Measurements from ENCODE around the gene RSBN1.

Gene RSBN1

DNA sequence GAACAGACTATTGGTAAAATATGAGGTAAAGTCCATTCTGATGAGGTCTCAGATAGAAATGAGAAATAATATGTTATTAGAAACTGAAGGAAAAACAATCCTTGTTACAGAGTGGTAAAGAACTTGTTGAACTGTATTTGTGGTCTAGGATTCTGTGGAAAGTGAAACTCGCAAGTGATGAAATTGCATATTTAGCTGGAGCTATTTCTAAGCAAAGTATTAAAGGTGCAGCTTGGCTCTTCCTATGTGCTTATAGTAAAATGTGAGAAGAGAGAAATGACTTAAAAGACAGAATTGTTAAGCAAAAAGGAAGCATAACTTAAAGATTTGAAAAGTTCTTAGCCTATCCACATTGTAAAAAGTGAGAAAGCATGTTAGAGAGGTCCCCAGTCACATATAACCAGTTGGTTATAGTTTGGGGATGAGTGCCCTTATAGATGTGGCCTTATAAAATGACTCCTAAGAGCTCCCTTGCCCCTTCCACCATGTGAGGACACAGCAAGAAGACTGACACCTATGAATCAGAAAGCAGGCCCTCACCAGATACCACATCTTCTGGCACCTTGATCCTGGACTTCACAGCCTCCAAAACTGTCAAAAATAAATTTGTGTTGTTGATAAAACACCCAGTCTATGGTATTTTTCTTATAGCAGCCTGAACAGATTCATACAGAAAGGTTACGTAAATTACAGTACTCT is 77.8 kb downstream of the RSBN1 start (continued):
- TF ChIP-seq, protein P1, sequence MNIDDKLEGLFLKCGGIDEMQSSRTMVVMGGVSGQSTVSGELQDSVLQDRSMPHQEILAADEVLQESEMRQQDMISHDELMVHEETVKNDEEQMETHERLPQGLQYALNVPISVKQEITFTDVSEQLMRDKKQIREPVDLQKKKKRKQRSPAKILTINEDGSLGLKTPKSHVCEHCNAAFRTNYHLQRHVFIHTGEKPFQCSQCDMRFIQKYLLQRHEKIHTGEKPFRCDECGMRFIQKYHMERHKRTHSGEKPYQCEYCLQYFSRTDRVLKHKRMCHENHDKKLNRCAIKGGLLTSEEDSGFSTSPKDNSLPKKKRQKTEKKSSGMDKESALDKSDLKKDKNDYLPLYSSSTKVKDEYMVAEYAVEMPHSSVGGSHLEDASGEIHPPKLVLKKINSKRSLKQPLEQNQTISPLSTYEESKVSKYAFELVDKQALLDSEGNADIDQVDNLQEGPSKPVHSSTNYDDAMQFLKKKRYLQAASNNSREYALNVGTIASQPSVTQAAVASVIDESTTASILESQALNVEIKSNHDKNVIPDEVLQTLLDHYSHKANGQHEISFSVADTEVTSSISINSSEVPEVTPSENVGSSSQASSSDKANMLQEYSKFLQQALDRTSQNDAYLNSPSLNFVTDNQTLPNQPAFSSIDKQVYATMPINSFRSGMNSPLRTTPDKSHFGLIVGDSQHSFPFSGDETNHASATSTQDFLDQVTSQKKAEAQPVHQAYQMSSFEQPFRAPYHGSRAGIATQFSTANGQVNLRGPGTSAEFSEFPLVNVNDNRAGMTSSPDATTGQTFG (tag by site-specific recombination; IDR thresholded peaks at IDR 0.05; ENCODE audit: borderline replicate concordance): no peak
- TF ChIP-seq ZNF837 (tag by site-specific recombination; IDR thresholded peaks at IDR 0.05): no peak

DNA sequence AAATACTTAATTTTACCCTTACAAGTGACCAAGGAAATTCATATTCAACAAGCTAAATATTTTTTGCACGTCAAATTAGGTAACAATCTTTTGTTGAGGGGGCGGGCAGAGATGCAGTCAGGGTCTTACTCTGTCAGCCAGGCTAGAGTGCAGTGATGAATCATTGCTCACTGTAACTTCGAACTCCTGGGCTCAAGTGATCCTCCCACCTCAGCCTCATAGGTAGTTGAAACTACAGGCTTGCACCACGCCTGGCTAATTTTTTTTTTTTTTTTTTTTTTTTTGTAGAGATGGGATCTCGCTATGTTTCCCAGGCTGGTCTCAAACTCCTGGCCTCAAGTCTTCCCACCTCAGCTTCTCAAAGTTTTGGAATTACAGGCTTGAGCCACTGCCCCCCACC is 79.5 kb downstream of the RSBN1 start:
- Histone ChIP-seq H3K27ac (ENCODE audit: extremely low read depth, low read depth, low read length) (no peak overlapping the region), H3K9me3 (ENCODE audit: control insufficient read depth, insufficient read depth, low read depth, low read length) (no peaks in the 10 kb centered on the region), H3K4me3 (ENCODE audit: low read depth, low read length) (no peak overlapping the region), H3K4me1 (ENCODE audit: control insufficient read depth, insufficient read depth, low read length) (no peaks in the 10 kb centered on the region), H3K36me3 (ENCODE audit: control insufficient read depth in 2 of 2, insufficient read depth in 1 of 2, low read length in 2 of 2) (peaks cover 11 to 46% of the 10 kb centered on the region in 2 experiments)
- no peak for TF ChIP-seq SP2 (tag by site-specific recombination; IDR thresholded peaks at IDR 0.05)
- TF ChIP-seq, protein P2, sequence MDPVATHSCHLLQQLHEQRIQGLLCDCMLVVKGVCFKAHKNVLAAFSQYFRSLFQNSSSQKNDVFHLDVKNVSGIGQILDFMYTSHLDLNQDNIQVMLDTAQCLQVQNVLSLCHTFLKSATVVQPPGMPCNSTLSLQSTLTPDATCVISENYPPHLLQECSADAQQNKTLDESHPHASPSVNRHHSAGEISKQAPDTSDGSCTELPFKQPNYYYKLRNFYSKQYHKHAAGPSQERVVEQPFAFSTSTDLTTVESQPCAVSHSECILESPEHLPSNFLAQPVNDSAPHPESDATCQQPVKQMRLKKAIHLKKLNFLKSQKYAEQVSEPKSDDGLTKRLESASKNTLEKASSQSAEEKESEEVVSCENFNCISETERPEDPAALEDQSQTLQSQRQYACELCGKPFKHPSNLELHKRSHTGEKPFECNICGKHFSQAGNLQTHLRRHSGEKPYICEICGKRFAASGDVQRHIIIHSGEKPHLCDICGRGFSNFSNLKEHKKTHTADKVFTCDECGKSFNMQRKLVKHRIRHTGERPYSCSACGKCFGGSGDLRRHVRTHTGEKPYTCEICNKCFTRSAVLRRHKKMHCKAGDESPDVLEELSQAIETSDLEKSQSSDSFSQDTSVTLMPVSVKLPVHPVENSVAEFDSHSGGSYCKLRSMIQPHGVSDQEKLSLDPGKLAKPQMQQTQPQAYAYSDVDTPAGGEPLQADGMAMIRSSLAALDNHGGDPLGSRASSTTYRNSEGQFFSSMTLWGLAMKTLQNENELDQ (tag by site-specific recombination; IDR thresholded peaks at IDR 0.05; ENCODE audit: low read depth): no peak
- TF ChIP-seq ZNF433 (tag by site-specific recombination; IDR thresholded peaks at IDR 0.05; ENCODE audit: low read depth): no peak
- no peak for TF ChIP-seq ZNF391 (tag by site-specific recombination; IDR thresholded peaks at IDR 0.05; ENCODE audit: borderline replicate concordance, low read depth)
- TF ChIP-seq ZNF626 (tag by site-specific recombination; IDR thresholded peaks at IDR 0.05): no peak
- TF ChIP-seq ZNF311 (tag by site-specific recombination; IDR thresholded peaks at IDR 0.05; ENCODE audit: borderline replicate concordance): no peak
- TF ChIP-seq GLI4 (tag by site-specific recombination; IDR thresholded peaks at IDR 0.05): no peak
- no peak for TF ChIP-seq ZNF776 (tag by site-specific recombination; IDR thresholded peaks at IDR 0.05; ENCODE audit: borderline replicate concordance)
- TF ChIP-seq SCRT1 (tag by site-specific recombination; IDR thresholded peaks at IDR 0.05; ENCODE audit: borderline replicate concordance): no peak
- no peak for TF ChIP-seq ZSCAN30 (tag by site-specific recombination; IDR thresholded peaks at IDR 0.05)
- POLR2A ChIA-PET: no interaction called here
- CTCF ChIA-PET: interaction anchor here (0.6 kb wide), 1 partner anchor 16 kb away, joined by 3 read pairs; no protein-coding TSS in a partner anchor

DNA sequence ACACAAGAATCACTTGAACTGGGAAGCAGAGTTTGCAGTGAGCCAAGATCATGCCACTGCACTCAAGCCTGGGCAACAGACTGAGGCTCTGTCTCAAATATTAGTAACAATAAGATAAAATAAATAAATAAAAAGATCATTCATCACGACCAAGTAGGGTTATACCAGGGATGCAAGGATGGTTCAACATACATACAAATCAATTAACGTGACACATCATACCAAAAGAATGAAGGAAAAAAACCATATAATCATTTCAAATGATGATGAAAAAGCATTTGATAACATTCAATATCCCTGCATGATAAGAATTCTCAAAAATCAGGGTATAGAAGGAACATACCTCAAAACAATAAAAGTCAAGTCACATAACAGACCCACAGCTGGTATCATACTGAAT is 91.3 kb downstream of the RSBN1 start:
- Histone ChIP-seq H3K4me1 (ENCODE audit: control insufficient read depth, insufficient read depth, low read length) (no peaks in the 10 kb centered on the region), H3K36me3 (ENCODE audit: control insufficient read depth in 2 of 2, insufficient read depth in 1 of 2, low read length in 2 of 2) (peaks cover 12 to 67% of the 10 kb centered on the region in 2 experiments; a peak in 2 of 3 replicates), H3K27ac (ENCODE audit: extremely low read depth, low read depth, low read length) (no peak overlapping the region), H3K4me3 (ENCODE audit: low read depth, low read length) (no peak overlapping the region), H3K9me3 (ENCODE audit: control insufficient read depth, insufficient read depth, low read depth, low read length) (no peaks in the 10 kb centered on the region)
- CTCF ChIA-PET: no interaction called here
- POLR2A ChIA-PET: no interaction called here
- TF ChIP-seq ZNF202 (tag by site-specific recombination; IDR thresholded peaks at IDR 0.05; ENCODE audit: borderline replicate concordance) (no peak), ZNF19 (tag by site-specific recombination; IDR thresholded peaks at IDR 0.05; ENCODE audit: low read depth) (no peak), TCF7L2 (IDR thresholded peaks at IDR 0.05; ENCODE audit: borderline replicate concordance, low read depth, low read length) (no peak), ZNF654 (tag by site-specific recombination; IDR thresholded peaks at IDR 0.05; ENCODE audit: low read depth) (no peak), ZNF423 (tag by site-specific recombination; IDR thresholded peaks at IDR 0.05) (no peak), ZNF658 (tag by site-specific recombination; IDR thresholded peaks at IDR 0.05) (no peak), ZXDB (tag by site-specific recombination; IDR thresholded peaks at IDR 0.05) (no peak), ZNF221 (tag by site-specific recombination; IDR thresholded peaks at IDR 0.05; ENCODE audit: borderline replicate concordance) (no peak), WT1 (tag by site-specific recombination; IDR thresholded peaks at IDR 0.05) (no peak), TRIM28 (IDR thresholded peaks at IDR 0.05; ENCODE audit: borderline replicate concordance, low read length) (no peak)
- TF ChIP-seq, protein P3, sequence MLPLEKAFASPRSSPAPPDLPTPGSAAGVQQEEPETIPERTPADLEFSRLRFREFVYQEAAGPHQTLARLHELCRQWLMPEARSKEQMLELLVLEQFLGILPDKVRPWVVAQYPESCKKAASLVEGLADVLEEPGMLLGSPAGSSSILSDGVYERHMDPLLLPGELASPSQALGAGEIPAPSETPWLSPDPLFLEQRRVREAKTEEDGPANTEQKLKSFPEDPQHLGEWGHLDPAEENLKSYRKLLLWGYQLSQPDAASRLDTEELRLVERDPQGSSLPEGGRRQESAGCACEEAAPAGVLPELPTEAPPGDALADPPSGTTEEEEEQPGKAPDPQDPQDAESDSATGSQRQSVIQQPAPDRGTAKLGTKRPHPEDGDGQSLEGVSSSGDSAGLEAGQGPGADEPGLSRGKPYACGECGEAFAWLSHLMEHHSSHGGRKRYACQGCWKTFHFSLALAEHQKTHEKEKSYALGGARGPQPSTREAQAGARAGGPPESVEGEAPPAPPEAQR (tag by site-specific recombination; IDR thresholded peaks at IDR 0.05): no peak
- TF ChIP-seq, protein P4, sequence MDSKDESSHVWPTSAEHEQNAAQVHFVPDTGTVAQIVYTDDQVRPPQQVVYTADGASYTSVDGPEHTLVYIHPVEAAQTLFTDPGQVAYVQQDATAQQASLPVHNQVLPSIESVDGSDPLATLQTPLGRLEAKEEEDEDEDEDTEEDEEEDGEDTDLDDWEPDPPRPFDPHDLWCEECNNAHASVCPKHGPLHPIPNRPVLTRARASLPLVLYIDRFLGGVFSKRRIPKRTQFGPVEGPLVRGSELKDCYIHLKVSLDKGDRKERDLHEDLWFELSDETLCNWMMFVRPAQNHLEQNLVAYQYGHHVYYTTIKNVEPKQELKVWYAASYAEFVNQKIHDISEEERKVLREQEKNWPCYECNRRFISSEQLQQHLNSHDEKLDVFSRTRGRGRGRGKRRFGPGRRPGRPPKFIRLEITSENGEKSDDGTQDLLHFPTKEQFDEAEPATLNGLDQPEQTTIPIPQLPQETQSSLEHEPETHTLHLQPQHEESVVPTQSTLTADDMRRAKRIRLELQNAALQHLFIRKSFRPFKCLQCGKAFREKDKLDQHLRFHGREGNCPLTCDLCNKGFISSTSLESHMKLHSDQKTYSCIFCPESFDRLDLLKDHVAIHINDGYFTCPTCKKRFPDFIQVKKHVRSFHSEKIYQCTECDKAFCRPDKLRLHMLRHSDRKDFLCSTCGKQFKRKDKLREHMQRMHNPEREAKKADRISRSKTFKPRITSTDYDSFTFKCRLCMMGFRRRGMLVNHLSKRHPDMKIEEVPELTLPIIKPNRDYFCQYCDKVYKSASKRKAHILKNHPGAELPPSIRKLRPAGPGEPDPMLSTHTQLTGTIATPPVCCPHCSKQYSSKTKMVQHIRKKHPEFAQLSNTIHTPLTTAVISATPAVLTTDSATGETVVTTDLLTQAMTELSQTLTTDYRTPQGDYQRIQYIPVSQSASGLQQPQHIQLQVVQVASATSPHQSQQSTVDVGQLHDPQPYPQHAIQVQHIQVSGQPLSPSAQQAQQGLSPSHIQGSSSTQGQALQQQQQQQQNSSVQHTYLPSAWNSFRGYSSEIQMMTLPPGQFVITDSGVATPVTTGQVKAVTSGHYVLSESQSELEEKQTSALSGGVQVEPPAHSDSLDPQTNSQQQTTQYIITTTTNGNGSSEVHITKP (tag by site-specific recombination; IDR thresholded peaks at IDR 0.05): no peak

All from HEK293 (cell line).